Upper lobe of right lung (tissue), 1 donor: ENCODE measurements around the gene GNB5. TPM values are rescaled to one million over a fixed set of nuclear protein-coding genes. Genes with fewer than 3 reads are reported as not detected.

Experiments
- ATAC-seq: fragments of 200-7000 bp; cut with Tn5 transposase; one replicate; pipeline ENCODE4 v1.9.1; 2020; ENCODE audit warnings: mild to moderate bottlenecking, moderate library complexity
- DNase-seq: peaks from one replicate; pipeline ENCODE4 v3.0.0-alpha.2; 2020
- H3K27ac ChIP-seq: fragments of 200-600 bp; one replicate; pipeline ENCODE4 v1.8.0; 2022
- H3K27me3 ChIP-seq: fragments of 200-600 bp; one replicate; pipeline ENCODE4 v1.8.0; 2022; ENCODE audit warnings: mild to moderate bottlenecking
- H3K36me3 ChIP-seq: fragments of 200-600 bp; one replicate; pipeline ENCODE4 v1.8.0; 2022
- H3K4me1 ChIP-seq: fragments of 200-600 bp; one replicate; pipeline ENCODE4 v1.8.0; 2022
- H3K4me3 ChIP-seq: fragments of 200-600 bp; one replicate; pipeline ENCODE4 v1.8.0; 2022; ENCODE audit warnings: mild to moderate bottlenecking
- H3K9me3 ChIP-seq: fragments of 200-600 bp; one replicate; pipeline ENCODE4 v1.8.0; 2022
- CTCF ChIP-seq: fragments of 200-600 bp; IDR thresholded peaks from one replicate; pipeline ENCODE4 v1.8.0; 2022; ENCODE audit warnings: antibody characterized with exemption
- intact Hi-C: fragments of 100-400 bp; cut with DNase I; formaldehyde crosslinking; loops from one replicate; pipeline ENCODE4 v1.11.0; 2022
- total RNA-seq: library from RNA; stranded (reverse); fragmentation: NEBNext Ultra II Directional; extraction: Animal tissue kit (Norgen Biotek cat#: 25700); gene quantifications from one replicate; pipeline ENCODE4 v1.2.1, GENCODE V29; 2021
- donor health status: DM: no; HTN: yes; CAD: no; lungs with severe emphysema.

Gene GNB5
- total RNA-seq, 1 donor from 2014 or later: 16.7 TPM

GRCh38 chr15:52233405-52233804 is 42.2 kb upstream of the GNB5 start:
- intact Hi-C loops: no loop called here
- H3K36me3 ChIP-seq: peaks cover 11% of the 10 kb centered on the region
- peak; percentile 26 for ATAC-seq

GRCh38 chr15:52232327-52232726 is 41.1 kb upstream of the GNB5 start:
- intact Hi-C loops: no loop called here
- no peak overlapping the region for H3K27ac ChIP-seq
- H3K9me3 ChIP-seq: no peaks in the 10 kb centered on the region
- no peak for TF ChIP-seq CTCF
- no peaks in the 10 kb centered on the region for H3K4me1 ChIP-seq
- no peak for ATAC-seq
- H3K27me3 ChIP-seq: no peaks in the 10 kb centered on the region
- peaks cover 14% of the 10 kb centered on the region for H3K36me3 ChIP-seq
- no peak overlapping the region for H3K4me3 ChIP-seq
- no peak for DNase-seq

More at GRCh38 chr15:52233405-52233804, 42.2 kb upstream of the GNB5 start:
- no peaks in the 10 kb centered on the region for H3K4me1 ChIP-seq
- no peak for DNase-seq
- H3K9me3 ChIP-seq: no peaks in the 10 kb centered on the region
- H3K27ac ChIP-seq: no peak overlapping the region
- no peaks in the 10 kb centered on the region for H3K27me3 ChIP-seq
- TF ChIP-seq CTCF: no peak
- H3K4me3 ChIP-seq: no peak overlapping the region

- no peaks in the 10 kb centered on the region for H3K27me3 ChIP-seq
- no peak overlapping the region for H3K4me3 ChIP-seq
- ATAC-seq: no peak
- no peaks in the 10 kb centered on the region for H3K9me3 ChIP-seq
- no peak for TF ChIP-seq CTCF
- DNase-seq: no peak
- H3K4me1 ChIP-seq: no peaks in the 10 kb centered on the region
- intact Hi-C loops: no loop called here
- H3K36me3 ChIP-seq: peaks cover 6% of the 10 kb centered on the region
- H3K27ac ChIP-seq: no peak overlapping the region
Observed at GRCh38 chr15:52230073-52230472, 38.9 kb upstream of the GNB5 start.

- DNase-seq (no peak), ATAC-seq (peak; percentile 63)
- intact Hi-C loops: no loop called here
Observed at GRCh38 chr15:52228921-52229320, 37.7 kb upstream of the GNB5 start.

GRCh38 chr15:52227456-52227855 is 36.3 kb upstream of the GNB5 start:
- Histone ChIP-seq H3K27me3 (no peaks in the 10 kb centered on the region), H3K4me3 (no peak overlapping the region), H3K9me3 (no peaks in the 10 kb centered on the region), H3K27ac (no peak overlapping the region), H3K4me1 (no peaks in the 10 kb centered on the region), H3K36me3 (peaks cover 19% of the 10 kb centered on the region)
- peak; percentile 97 for ATAC-seq
- peak; percentile 75 for TF ChIP-seq CTCF
- no peak for DNase-seq
- intact Hi-C loops: no loop called here

More at GRCh38 chr15:52228921-52229320, 37.7 kb upstream of the GNB5 start:
- H3K9me3 ChIP-seq: no peaks in the 10 kb centered on the region
- no peak overlapping the region for H3K27ac ChIP-seq
- H3K4me3 ChIP-seq: no peak overlapping the region
- TF ChIP-seq CTCF: no peak
- no peaks in the 10 kb centered on the region for H3K27me3 ChIP-seq
- peaks cover 12% of the 10 kb centered on the region for H3K36me3 ChIP-seq
- no peaks in the 10 kb centered on the region for H3K4me1 ChIP-seq

- H3K27ac ChIP-seq: no peak overlapping the region
- H3K4me1 ChIP-seq: no peaks in the 10 kb centered on the region
- H3K36me3 ChIP-seq: peaks cover 27% of the 10 kb centered on the region
- DNase-seq (no peak), ATAC-seq (no peak)
- no peak overlapping the region for H3K4me3 ChIP-seq
- no peak for TF ChIP-seq CTCF
- H3K27me3 ChIP-seq: no peaks in the 10 kb centered on the region
- intact Hi-C loops: no loop called here
- H3K9me3 ChIP-seq: no peaks in the 10 kb centered on the region
Observed at GRCh38 chr15:52225230-52225629, 34.0 kb upstream of the GNB5 start.
